Stimulated activated naive CD8-positive, alpha-beta T cell treated with anti-CD3 and anti-CD28 coated beads, Interleukin-15, Interleukin-2, amounts not matched to agents 100 U/mL and 50 U/mL, for 24 hours (primary cell): ENCODE measurements around the gene SAMD14.

Source experiments
- ATAC-seq: fragments of 150-1000 bp; cut with Tn5 transposase; one replicate; pipeline ENCODE4 v1.10.0; 2021
- DNase-seq: peaks from one replicate; pipeline ENCODE4 v3.0.0; 2021

The SAMD14 gene

DNA sequence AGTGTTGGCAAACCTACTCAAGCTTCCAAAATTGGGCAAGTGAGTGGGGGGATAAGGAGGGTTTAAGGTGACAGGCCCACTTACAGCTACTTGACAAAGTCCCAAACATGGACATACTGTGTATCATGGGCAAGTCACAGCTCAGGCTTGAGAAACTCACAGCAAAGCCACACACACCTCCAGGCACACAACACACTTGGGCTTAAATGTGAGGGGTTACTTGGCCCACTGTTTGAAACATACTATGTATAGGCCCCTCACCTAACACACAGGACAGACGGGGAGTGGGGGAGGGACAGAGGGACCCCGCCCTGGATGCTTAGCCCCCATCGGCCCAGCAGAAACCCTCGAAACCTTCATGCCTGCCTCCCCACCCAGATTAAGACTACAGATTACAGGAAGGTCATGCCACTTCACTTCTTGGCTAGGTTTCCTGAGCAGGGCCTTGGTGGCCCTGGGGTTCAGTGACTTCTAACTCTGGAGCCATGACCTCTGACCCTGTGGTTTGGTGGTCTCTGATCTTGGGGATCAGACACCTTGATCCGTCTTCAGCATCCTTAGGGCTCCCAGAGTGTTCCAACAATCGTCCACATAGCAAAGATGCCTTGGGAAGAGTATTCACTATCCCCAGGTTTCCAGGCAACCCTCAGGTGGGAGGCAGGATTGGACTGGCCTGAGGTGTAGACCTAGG, 2.3 kb upstream of the SAMD14 start:
- DNase-seq, result no peak
- no peak for ATAC-seq

DNA sequence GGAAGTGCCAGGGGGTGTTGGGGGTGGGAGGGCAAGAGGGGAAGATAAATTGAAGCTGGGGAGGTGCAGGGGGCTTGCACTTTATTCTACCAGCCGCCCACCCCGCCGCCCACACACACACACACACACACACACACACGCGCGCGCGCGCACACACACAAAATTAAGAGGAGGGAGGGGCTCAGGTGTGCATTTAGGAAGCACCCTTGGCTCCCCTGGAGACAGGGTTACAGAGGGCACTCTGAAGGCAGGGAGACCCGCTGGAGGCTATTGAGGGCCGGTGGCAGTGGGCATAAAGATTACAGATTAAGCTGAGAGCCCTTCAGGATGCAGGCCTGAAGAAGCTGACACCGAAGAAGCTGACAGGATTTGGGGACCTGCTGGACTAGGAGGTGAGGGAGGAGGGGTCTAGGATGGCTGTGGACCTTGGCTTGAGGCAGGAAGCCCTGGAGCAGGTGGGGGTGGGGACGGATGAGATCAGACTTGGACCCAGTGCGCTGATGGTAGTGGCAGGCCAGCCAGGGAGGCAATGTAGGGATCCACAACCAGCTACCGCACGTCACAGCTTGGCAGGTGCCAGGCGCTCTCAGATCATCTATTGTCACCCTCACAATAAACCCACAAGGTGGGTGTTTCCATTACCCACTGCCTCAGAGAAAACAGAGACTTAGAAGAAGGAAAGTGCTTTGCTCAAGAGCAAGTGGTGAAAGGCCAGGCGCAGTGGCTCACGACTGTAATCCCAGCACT, 772 bp upstream of the SAMD14 start:
- DNase-seq (peak; percentile 28), ATAC-seq (peak; percentile 50)

DNA sequence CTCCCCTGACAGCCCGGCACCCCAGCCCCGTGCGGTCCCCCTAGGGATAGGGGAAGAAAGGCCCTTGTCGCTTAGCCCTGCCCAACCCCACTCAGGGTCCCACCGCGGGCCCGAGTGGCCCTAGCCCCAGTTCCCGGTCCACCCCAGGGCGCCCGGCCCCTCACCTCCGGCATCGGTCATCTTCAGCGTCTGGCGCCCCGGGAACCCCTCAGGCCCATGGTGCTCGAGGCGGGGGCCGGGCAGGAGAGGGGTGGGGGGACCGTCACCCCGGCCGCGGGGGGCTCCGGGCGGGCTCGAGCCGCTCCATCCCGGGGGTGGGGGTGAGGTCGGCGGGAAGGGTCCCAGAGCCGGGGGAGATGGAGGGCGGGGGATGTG, 620 bp downstream of the SAMD14 start:
- no peak for ATAC-seq
- no peak for DNase-seq

DNA sequence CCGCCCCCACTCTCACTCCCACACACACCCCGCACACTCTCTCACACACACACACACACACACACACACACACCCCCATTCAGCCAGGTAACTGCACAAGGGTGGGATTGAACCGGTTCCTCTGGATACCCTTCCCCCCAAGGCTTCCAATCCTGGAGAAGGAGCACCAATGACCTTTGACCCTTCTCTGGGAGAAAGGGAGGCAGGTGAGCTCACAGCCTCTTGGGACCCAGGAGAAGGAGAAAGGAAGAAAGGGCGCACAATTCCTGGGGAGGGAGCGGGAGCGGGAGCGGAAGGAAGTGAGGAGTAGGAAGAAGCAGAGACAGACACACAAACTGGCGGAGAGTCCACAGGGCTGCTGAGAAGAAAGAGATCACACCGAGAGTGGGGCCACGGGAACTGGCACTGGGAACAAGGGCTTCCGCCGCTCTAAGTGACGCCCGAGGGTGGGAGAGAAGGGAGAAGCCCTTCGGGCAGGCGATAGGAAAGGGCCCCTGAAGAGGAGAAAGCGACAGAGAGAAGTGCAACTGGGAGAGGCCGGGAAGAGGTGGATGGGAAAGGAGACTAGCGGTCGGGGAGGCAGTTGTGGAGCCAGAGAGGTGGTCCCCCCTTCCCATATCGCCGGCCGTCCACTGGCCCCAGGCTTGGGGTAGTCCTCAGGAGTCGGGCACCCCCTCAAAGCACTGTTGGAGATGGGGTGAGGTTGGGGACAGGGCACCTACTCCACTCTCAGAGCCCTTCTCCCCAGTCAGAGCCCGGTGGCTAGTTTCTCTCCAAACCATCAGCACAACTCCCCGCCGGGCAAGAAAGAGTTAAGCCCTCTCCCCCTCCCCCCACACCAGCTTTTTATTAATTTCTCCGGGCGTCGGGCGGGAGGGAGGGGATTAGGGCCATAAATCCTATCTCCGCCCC, 1.3 kb downstream of the SAMD14 start:
- ATAC-seq (no peak), DNase-seq (no peak)

DNA sequence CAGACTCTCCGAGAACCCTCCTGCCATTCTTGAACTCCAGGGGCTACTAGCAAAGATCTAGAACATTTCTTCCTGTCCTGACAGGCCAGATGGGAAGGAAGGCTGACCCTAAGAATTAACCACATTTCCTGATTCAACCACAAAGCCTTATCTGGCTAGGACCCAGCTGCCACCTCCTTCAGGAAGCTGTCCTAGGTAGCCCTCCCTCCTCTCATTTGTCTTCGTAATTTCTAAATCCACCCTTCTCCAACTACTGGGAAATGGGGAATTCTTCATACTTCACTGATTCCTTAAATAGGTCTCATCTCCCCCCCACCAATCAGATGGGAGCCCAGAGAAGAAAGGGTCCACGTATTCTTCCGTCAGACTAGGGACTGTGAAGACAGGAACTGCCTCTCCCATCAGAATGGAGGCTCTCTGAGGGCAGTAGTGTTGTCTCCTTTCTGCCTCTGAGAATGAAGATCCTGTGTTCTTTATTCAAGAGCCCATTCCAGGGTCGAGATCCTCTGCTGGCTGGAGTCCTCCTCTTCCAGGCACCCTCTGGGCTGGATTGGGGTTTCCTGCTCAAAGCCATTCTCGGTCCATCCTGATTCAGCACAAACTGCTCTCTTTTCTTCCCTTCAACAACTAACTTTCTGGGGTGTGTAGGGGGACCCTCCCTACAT, 2.1 kb downstream of the SAMD14 start:
- DNase-seq, result no peak
- ATAC-seq, result no peak

DNA sequence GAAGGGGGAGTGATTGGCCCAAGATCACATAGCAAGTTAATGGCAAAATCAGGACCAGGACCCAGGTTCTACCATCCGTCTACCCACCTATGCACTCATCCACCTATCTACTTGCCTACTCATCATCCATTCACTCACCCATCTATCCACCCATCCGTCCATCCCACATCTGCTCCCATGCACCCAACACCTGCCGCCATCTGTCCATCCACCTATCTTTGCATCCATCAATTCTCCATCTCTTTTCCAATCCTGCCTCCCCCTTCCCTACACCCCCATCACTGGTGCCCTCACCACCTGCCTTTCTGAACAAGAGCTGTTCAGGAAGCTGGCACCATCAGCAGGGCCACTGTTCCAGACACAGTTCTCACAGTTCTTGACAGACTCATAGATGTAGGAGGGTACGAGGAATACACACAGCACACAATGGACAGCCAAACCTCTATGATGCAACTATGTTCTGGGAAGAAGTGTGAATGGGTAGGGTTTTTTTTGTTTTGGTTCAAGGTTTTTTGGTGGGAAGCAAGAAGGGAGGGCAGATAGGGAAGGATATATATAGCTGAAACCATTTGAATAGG, 4.5 kb downstream of the SAMD14 start:
- ATAC-seq (no peak), DNase-seq (no peak)

DNA sequence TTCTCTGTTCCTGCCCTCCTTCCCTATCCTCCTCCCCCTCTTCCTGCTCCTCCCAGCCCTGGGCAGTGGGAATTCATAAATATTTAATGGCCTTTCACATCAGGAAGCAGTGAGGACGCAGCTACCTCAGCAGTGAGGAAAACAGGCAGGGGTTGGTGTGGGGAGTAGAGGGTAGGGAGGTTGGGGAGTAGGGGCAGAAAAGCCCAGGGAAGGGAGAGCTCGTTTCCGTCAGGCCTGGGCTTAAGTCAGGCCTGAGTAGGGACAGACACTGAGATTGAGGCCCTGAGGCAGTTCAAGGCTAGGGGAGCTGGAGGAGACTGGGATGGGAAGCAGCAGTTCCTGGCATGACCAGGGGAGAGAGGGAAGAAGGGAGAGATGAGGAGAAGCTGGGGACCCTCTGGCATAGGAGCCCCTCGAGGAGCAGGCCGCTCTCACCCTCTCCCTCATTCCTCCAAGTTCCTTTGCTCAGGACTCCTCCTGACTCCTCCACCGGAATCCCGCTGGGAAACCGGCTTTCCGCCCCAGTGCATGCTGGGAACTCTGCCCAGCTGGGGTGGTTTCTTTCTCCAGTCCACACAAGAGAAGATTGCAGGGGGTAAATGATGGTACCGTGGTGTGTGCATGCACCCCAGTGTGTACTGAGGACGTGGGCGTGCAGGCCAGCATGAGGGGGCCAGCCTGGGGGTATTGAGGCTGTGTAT, 6.2 kb downstream of the SAMD14 start:
- DNase-seq (no peak), ATAC-seq (no peak)

DNA sequence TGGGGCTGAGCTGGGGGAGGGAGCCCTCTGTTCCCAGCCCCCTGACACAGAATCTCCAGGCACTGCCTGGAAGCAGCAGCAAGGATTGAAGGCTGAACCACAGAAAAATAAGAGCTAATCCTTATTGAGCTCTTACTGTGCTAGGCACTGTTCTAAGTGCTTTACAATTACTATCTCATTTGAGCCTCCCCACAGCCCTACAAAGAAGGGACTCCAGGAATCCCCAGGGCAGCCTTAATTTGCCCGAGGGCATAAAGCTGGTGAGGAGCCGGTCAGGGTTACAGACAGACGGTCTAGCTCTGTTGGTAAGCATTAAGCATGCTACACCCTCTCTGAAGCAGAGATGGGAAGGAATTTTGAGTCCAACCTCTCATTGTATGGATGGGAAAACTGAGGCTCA, 7.0 kb downstream of the SAMD14 start:
- no peak for ATAC-seq
- DNase-seq, result no peak

DNA sequence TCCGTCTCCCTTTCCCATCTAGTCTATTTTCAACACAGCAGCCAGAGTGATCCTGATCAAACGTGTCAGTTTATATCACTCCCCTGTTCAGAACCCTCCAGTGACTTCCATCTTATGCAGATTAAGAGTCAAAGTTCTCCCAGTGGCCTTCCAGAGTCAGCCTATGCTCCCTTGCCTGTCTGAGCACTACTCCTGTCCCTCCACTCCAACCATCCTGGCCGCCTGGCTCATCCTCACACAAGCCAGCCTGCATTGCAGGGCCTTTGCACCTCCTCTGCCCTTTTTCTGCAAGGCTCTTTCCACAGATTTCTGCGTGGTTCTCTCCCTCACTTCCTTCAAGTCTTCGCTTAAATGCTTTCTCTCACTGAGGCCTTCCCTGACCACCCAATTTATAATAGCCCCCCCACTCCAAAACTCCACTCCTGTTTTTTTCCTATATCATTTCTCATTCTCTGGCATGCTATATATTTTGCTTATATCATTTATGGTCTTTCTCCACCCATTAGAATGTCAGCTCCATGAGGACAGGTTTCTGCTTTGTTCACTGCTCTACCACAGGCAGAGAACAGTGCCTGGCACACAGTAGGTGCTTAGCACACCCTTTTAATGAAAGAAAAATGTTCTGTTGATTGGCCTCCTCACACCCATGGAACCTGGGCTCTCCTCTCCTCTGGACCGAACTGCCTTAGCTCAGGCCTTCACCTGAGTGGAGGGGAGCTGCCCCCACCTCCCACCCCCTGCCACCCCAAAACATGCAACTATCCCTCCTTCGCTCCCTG, 9.3 kb downstream of the SAMD14 start:
- no peak for ATAC-seq

DNA sequence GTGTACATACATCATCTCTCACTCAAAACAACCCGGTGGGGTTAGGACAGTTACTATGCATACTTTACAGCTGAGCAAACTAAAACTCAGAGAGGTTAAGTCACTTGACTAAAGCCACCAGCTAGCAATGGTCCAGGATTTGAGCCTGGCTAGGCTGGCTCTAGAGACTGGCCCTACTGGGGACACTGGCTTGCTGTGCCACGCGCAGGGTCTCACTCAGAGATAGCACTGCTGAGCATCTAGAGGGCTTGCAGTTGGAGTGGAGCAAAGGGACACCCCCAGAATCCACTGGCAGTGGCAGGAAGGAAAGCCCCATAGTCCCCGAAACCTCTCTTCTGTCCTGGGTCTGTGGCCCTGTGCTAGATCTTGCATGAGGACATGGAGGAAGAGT, 11.1 kb downstream of the SAMD14 start:
- ATAC-seq (no peak), DNase-seq (no peak)

More for the DNA sequence above, 9.3 kb downstream of the SAMD14 start:
- no peak for DNase-seq

DNA sequence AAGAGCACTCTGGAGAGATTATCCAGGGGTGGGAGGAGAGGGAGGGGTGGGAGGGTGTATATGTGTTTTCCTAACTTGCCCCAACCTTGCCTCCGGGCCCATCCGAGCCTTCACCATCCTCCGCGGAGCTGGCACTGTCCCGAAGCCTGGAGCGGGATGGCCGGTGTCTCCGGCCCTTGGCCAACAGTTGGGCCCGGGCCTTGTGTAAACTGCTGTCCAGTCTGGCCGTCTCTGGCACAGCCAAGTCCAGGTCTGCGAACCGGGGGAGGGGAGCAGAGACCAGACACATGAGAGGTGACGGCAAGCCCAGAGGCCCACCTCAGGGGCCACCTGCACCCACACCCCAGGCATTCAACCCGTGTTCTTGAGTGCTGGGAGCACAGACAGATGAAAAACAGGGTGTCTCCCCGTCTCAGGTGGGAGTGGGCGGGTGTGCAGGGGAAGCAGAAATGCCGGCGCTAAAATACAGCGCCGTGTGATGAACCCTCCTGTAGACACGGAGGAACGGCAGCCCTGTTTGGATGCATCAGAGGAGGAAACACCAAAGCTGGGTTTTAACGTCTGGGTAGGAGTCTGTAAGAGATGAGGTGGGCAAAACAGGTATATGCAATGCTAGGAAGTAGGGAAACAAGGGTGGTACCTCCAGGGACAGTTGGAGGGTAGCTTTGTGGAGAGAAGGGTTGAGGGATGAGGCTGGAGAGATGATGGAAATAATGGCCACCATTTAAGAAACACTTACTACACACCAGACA, 11.7 kb downstream of the SAMD14 start:
- ATAC-seq (no peak), DNase-seq (no peak)

DNA sequence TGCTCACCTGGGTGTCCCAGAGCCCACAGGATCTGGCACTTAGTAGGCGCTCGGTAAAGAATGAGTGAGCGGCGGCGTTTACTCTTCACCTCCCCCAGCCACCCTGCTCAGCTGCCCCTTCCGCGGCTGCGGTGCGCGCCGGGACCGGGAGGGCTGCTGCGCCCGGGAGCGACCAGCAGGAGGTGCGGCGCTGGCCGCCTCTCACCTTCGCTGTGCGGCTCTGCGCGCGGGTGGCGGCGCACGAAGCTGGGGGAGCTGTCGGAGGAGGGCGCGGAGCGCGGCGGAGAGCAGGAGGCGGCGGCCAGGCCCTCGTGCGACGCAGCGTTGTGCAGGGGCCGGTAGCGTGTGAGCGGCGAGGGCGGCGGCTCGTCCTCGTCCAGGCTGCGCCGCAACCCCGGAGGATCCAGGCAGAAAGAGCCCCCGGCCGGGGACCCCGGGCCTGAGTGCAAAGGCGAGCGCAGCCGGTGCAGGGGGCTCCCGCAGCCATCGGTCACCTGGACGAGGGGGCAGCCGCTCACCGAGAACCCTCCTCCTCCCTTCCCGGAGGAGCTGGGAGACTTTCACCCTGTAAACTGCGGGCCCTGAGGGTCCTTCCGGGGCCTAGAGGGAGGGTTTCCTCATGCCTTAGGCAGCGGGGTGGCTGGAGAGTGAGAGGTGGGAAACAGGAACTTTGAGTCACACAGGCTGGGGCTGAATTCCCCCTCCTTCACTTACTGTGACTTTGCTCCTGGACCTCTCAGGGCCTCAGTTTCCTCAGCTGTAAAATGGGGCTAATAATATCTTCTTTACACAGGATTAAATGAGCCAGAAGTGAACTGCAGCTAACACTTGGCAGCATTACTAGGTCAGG, 12.5 kb downstream of the SAMD14 start:
- ATAC-seq, result peak; percentile 81
- DNase-seq, result peak; percentile 75

DNA sequence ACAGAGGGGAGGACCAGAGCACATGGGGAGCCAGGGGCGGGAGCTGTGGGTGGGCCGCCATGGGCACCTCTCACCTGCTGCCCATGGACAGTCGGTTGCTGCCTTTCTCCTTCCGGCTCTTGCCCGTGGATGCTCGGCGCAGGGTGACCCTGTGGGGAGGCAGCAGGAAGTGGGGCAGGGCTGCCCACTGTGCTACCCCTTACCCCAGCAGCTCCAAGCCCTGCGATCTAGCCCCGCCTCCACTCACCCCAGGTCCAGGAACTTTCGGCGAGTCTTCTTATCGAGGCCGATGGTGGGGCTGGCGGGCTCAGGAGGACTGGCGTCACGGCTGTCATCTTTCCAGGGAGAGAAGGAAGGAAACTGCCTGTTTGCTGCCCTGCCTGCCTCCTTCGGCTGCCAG, 14.2 kb downstream of the SAMD14 start:
- ATAC-seq (no peak), DNase-seq (no peak)

DNA sequence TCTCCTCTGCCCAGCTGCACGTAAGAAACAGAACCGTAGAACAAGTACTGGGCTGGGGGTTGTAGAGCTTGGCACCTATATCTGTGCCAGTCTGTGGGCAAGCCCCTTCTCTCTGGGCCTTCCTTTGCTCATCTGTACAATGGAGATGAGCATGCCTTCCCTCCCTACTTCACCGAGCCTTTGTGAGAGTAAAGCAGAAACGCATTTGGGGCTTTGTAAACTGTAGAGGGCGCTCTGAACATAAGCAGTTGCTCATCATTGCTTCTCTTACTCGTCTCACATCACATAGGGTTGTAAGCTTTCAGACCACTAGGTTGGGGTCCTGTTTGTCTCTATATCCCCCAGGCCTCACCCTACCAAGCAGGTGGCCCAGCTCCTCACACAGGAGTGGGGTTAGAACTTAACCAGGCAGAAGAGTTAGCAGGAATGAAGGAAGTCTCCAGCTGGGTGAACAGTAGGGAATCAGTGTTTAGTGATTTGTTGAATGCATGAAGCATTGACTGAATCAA, 15.1 kb downstream of the SAMD14 start:
- DNase-seq, result peak; percentile 46
- ATAC-seq, result peak; percentile 33

DNA sequence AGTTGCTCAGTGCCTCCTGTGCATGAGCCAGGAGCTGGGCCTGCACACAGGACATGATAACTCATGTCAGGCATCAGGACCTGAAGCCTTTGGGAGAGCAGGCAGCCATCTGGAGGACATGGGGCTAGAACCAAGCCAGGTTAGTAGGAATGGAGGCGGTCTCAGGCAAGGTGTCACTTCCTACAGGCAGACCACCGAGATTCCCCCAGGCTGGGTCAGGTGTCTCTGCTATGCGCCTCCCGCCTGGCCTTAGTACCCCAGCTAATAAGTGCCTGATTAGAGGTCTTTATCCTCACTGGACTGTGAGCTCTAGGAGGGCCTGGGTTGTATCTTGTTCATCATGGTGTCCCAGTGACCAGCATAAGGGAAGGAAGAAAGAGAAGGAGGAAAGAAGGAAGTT, 15.6 kb downstream of the SAMD14 start:
- DNase-seq, result no peak
- ATAC-seq, result no peak

DNA sequence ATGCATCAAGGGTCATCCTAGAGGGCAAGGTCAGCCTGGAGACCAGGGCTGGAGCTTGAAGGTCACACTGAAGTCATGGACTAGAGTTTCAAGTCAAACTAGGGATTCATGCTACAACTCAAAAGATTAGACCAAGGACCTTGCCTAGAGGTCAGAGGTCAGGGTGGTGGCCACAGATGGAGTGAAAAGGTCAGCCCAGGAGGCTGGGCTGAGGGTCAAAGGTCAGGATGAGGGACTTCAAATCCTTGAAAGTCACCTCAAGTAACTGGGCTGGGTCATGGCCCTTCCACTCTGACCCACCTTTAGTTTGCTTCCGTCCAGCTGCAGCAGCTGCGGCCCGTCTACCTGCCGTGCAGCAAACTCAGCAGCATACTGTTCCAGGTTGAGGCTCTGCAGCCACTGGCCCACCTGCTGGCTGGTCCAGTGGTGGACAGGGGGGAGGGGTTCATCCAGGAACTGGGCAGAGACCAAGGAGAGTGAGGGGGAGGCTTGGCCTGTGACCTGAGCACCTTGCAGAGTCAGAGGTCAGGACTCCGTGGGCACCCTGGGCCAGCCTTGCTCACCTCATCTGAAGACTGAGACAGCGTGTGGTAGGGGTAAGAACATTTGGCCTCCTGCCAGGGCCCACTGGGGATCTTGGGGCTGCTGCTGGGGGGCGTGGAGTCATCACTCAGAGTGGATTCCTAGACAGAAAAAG, 16.2 kb downstream of the SAMD14 start:
- ATAC-seq (no peak), DNase-seq (no peak)

DNA sequence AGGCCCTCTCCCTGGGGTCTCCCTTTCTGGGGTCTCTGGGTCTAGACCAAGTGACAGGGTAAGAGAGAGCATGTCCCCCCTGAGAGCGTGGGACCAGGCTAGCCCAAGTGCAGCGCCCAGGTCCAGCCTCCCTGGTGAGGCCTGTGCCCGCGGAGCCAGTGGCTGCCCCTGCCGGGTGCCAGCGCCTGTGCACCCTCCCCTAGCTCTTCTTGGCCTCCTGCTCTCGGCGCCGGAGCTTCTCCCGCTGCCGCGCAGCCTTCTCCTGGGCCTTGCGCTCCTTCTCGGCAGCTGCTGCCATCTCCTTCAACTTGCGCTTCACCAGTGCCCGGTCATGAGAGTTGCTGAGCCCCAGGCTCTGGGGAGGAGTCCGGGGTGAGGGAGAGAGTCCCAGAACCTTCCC, 17.3 kb downstream of the SAMD14 start:
- ATAC-seq, result no peak
- DNase-seq, result no peak
